HepG2 (cell line): ENCODE data around the gene SYT7. TPM values are rescaled to one million over a fixed set of nuclear protein-coding genes. Genes with fewer than 3 reads are reported as not detected.

ENCODE experiments used
- CBX1 ChIP-seq: IDR thresholded peaks from one replicate; pipeline ENCODE4 v1.6.1; 2016; ENCODE audit warnings: antibody characterized with exemption, low read depth
- CREM ChIP-seq, 2 experiments: sonication (generic) in 1 of 2; formaldehyde crosslinking in 1 of 2; IDR thresholded peaks; 2 replicates each; pipeline versions ENCODE4 v1.4.0 to v1.6.1; 2016 to 2020; ENCODE audit warnings: antibody characterized with exemption in 1 of 2, mild to moderate bottlenecking in 1 of 2, missing genetic modification reagents in 1 of 2
- IKZF4 ChIP-seq: sonication (generic); formaldehyde crosslinking; IDR thresholded peaks from 2 replicates; pipeline ENCODE4 v1.5.1; 2020; ENCODE audit warnings: borderline replicate concordance, mild to moderate bottlenecking, low read depth, missing genetic modification reagents; ENCODE audit errors: not compliant biosample characterization
- KAT2B ChIP-seq: fragments of 150-350 bp; IDR thresholded peaks from 2 replicates; pipeline ENCODE4 v1.6.1; 2014; ENCODE audit warnings: low read depth, low read length, borderline replicate concordance
- NCOR1 ChIP-seq: fragments of 200-600 bp; sonication (generic); IDR thresholded peaks from 2 replicates; pipeline ENCODE4 v1.7.0; 2017; ENCODE audit warnings: antibody characterized with exemption, low read length, borderline replicate concordance
- NFKB2 ChIP-seq: sonication (generic); formaldehyde crosslinking; IDR thresholded peaks from 2 replicates; pipeline ENCODE4 v1.4.0; 2020; ENCODE audit warnings: missing genetic modification reagents, borderline replicate concordance
- RBAK ChIP-seq: sonication (generic); formaldehyde crosslinking; IDR thresholded peaks from 2 replicates; pipeline ENCODE4 v1.5.1; 2020; ENCODE audit warnings: mild to moderate bottlenecking, missing genetic modification reagents
- TBL1XR1 ChIP-seq: fragments of 150-350 bp; IDR thresholded peaks from 2 replicates; pipeline ENCODE4 v1.6.1; 2014; ENCODE audit warnings: borderline replicate concordance, low read length; ENCODE audit not compliant: partially characterized antibody
- ZBTB1 ChIP-seq: sonication (generic); formaldehyde crosslinking; IDR thresholded peaks from 2 replicates; pipeline ENCODE4 v1.4.0; 2020; ENCODE audit warnings: missing genetic modification reagents, borderline replicate concordance
- ZBTB2 ChIP-seq: sonication (generic); formaldehyde crosslinking; IDR thresholded peaks from 2 replicates; pipeline ENCODE4 v1.8.0; 2022; ENCODE audit warnings: low read depth, missing genetic modification reagents
- ZNF260 ChIP-seq: sonication (generic); formaldehyde crosslinking; IDR thresholded peaks from 2 replicates; pipeline ENCODE4 v1.4.0; 2020; ENCODE audit warnings: missing genetic modification reagents, low read depth, mild to moderate bottlenecking, borderline replicate concordance
- polyA plus RNA-seq, 8 experiments: library from polyadenylated mRNA; depleted of rRNA in 3 of 8; stranded (reverse) in 7 of 8; unstranded in 1 of 8; fragments of >200 nt; fragmentation: Illumina TruSeq in 4 of 8; extraction: Trizol in 4 of 8; gene quantifications; 2 replicates each; pipeline versions ENCODE4 v1.2.1 to v1.2.3, GENCODE V29; 2011 to 2016; ENCODE audit warnings: low read depth in 4 of 8, missing spikeins in 1 of 8, mixed read lengths in 1 of 8; ENCODE audit not compliant: insufficient read depth in 1 of 8
- total RNA-seq, 5 experiments: library from RNA; depleted of rRNA; stranded (reverse); fragments of >200 nt; fragmentation: Illumina TruSeq; extraction: Trizol; gene quantifications; 2 replicates each; pipeline ENCODE4 v1.2.3, GENCODE V29; 2016; ENCODE audit warnings: low read depth in 1 of 5
- TF ChIP-seq, protein P1 (sequence below): sonication (generic); formaldehyde crosslinking; IDR thresholded peaks from 2 replicates; pipeline ENCODE4 v1.4.0; 2020; ENCODE audit warnings: missing genetic modification reagents
- TF ChIP-seq, protein P2 (sequence below): sonication (generic); formaldehyde crosslinking; IDR thresholded peaks from 2 replicates; pipeline ENCODE4 v1.4.0; 2020; ENCODE audit warnings: missing genetic modification reagents
- TF ChIP-seq, protein P3 (sequence below): sonication (generic); formaldehyde crosslinking; conservative IDR thresholded peaks from 2 replicates; pipeline ENCODE4 v1.5.0; 2020; ENCODE audit warnings: missing genetic modification reagents
- TF ChIP-seq, protein P4 (sequence below): sonication (generic); formaldehyde crosslinking; IDR thresholded peaks from 2 replicates; pipeline ENCODE4 v1.5.0; 2020; ENCODE audit warnings: mild to moderate bottlenecking, missing genetic modification reagents

Gene SYT7
- total and polyA plus RNA-seq, 2 of the 13 experiments (the other 11 are each of a cell fraction or from before 2014, with no cell fraction given) = 1.4 to 4.4 TPM

DNA sequence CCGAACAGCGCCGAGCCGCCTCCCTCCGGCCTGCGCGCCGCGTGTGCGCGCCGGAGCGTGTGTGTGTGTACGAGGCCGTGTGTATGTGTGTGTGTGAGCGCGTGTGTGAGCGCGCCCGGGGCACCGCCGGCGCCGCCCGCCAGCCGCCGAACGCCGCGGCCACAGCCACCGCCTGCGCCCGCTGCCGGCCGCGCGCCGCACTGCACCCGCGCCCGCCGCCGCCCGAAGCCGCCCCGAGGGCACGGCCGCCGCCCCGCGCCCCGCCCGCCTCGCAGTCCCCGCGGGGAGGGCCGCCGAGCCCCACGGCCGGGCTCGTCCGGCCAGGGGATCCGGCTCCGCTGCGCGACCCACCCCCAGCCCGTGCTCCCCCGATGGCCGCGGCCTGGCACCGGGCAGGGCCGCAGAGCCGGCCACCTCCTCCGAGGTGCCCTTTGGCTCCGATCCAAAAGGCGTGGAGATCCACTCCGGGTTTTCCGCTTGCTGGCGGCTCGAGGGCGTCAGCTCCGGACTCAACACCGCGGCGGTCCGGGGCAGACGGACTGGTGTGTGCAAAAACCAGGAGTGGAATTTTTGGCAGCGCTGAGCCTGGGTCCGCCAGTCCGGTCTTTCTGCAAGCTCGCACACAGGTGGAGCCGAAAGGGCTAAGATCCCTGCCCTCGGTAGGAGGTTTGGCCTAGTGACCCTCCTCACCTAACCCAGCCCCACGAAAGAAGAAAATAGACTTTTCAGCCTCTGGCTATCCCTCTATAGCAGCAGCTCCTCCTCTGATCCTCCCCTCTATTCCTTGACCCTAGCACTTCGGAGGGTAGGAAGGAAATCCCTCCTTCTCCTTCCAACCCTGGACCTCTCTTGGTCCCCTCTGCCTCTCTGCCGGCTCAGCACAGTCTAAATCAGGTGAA is at the start of gene SYT7 (continued):
- TF ChIP-seq CBX1 = no peak
- no peak for TF ChIP-seq KAT2B
- TF ChIP-seq, protein P1, sequence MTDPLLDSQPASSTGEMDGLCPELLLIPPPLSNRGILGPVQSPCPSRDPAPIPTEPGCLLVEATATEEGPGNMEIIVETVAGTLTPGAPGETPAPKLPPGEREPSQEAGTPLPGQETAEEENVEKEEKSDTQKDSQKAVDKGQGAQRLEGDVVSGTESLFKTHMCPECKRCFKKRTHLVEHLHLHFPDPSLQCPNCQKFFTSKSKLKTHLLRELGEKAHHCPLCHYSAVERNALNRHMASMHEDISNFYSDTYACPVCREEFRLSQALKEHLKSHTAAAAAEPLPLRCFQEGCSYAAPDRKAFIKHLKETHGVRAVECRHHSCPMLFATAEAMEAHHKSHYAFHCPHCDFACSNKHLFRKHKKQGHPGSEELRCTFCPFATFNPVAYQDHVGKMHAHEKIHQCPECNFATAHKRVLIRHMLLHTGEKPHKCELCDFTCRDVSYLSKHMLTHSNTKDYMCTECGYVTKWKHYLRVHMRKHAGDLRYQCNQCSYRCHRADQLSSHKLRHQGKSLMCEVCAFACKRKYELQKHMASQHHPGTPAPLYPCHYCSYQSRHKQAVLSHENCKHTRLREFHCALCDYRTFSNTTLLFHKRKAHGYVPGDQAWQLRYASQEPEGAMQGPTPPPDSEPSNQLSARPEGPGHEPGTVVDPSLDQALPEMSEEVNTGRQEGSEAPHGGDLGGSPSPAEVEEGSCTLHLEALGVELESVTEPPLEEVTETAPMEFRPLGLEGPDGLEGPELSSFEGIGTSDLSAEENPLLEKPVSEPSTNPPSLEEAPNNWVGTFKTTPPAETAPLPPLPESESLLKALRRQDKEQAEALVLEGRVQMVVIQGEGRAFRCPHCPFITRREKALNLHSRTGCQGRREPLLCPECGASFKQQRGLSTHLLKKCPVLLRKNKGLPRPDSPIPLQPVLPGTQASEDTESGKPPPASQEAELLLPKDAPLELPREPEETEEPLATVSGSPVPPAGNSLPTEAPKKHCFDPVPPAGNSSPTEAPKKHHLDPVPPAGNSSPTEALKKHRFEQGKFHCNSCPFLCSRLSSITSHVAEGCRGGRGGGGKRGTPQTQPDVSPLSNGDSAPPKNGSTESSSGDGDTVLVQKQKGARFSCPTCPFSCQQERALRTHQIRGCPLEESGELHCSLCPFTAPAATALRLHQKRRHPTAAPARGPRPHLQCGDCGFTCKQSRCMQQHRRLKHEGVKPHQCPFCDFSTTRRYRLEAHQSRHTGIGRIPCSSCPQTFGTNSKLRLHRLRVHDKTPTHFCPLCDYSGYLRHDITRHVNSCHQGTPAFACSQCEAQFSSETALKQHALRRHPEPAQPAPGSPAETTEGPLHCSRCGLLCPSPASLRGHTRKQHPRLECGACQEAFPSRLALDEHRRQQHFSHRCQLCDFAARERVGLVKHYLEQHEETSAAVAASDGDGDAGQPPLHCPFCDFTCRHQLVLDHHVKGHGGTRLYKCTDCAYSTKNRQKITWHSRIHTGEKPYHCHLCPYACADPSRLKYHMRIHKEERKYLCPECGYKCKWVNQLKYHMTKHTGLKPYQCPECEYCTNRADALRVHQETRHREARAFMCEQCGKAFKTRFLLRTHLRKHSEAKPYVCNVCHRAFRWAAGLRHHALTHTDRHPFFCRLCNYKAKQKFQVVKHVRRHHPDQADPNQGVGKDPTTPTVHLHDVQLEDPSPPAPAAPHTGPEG (CRISPR knock-in tag) = no peak
- TF ChIP-seq, protein P2, sequence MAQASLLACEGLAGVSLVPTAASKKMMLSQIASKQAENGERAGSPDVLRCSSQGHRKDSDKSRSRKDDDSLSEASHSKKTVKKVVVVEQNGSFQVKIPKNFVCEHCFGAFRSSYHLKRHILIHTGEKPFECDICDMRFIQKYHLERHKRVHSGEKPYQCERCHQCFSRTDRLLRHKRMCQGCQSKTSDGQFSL (CRISPR knock-in tag) = no peak
- no peak for TF ChIP-seq NCOR1
- TF ChIP-seq NFKB2 = peak; percentile 50; the same call in 1 of the 2 replicates
- no peak for TF ChIP-seq ZBTB1 (CRISPR knock-in tag)
- 0 out of 2 replicates have a peak, but pooled peaks have one; percentile 22 for TF ChIP-seq CREM (IDR thresholded peaks at IDR 0.05)
- no peak for TF ChIP-seq CREM (CRISPR knock-in tag; IDR thresholded peaks at IDR 0.05)
- no peak for TF ChIP-seq RBAK
- no peak for TF ChIP-seq IKZF4 (CRISPR knock-in tag)
- TF ChIP-seq, protein P3, sequence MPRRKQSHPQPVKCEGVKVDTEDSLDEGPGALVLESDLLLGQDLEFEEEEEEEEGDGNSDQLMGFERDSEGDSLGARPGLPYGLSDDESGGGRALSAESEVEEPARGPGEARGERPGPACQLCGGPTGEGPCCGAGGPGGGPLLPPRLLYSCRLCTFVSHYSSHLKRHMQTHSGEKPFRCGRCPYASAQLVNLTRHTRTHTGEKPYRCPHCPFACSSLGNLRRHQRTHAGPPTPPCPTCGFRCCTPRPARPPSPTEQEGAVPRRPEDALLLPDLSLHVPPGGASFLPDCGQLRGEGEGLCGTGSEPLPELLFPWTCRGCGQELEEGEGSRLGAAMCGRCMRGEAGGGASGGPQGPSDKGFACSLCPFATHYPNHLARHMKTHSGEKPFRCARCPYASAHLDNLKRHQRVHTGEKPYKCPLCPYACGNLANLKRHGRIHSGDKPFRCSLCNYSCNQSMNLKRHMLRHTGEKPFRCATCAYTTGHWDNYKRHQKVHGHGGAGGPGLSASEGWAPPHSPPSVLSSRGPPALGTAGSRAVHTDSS (CRISPR knock-in tag) = no peak
- TF ChIP-seq, protein P4, sequence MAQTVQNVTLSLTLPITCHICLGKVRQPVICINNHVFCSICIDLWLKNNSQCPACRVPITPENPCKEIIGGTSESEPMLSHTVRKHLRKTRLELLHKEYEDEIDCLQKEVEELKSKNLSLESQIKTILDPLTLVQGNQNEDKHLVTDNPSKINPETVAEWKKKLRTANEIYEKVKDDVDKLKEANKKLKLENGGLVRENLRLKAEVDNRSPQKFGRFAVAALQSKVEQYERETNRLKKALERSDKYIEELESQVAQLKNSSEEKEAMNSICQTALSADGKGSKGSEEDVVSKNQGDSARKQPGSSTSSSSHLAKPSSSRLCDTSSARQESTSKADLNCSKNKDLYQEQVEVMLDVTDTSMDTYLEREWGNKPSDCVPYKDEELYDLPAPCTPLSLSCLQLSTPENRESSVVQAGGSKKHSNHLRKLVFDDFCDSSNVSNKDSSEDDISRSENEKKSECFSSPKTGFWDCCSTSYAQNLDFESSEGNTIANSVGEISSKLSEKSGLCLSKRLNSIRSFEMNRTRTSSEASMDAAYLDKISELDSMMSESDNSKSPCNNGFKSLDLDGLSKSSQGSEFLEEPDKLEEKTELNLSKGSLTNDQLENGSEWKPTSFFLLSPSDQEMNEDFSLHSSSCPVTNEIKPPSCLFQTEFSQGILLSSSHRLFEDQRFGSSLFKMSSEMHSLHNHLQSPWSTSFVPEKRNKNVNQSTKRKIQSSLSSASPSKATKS (CRISPR knock-in tag) = no peak
- TF ChIP-seq TBL1XR1 = no peak
- TF ChIP-seq ZNF260 (CRISPR knock-in tag) = no peak
- TF ChIP-seq ZBTB2 = no peak
